ENCODE results near the gene SMO. TPM values are rescaled to one million over a fixed set of nuclear protein-coding genes. Genes with fewer than 3 reads are reported as not detected.

The SMO gene
- total RNA-seq, 4 donors from 2014 or later = 13.8 to 34.5 (median 18.1) TPM

DNA sequence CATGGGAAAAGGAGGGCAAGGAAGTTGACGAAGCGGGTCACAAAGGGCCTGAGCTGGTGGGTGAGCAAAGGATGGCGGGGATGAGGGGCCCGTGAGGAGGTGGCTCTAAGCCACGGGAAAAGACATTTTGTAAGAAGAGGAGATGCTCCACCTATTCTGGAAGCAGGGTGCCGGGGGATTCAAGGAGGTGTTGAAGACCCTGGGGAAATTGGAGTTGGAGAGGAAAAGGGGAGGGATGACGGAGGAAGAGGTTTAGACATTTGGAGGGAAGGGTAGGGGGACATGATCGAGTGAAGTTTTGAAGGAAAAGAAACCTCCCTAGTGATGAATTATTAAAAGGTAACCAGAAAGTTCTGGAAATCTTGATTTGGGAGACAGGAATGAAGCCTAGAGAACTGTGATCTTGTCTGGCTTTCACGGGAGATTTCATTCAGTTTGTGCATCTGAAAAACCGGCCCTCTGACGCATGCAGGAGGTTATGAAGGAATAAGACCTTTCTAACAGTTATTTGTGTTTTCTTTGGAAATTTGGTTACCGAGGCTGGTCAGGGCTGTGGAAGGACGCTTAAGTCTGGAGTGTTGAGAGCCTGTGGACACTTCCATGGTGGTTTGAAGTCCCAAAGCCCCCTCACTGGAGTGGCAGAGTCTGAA is 1.4 kb downstream of the SMO start:
- TF ChIP-seq POLR2AphosphoS5 (IDR thresholded peaks at IDR 0.05) (no peak), EP300 (IDR thresholded peaks at IDR 0.05) (no peak), POLR2A (IDR thresholded peaks at IDR 0.05) (no peak)
- TF ChIP-seq, protein P1, sequence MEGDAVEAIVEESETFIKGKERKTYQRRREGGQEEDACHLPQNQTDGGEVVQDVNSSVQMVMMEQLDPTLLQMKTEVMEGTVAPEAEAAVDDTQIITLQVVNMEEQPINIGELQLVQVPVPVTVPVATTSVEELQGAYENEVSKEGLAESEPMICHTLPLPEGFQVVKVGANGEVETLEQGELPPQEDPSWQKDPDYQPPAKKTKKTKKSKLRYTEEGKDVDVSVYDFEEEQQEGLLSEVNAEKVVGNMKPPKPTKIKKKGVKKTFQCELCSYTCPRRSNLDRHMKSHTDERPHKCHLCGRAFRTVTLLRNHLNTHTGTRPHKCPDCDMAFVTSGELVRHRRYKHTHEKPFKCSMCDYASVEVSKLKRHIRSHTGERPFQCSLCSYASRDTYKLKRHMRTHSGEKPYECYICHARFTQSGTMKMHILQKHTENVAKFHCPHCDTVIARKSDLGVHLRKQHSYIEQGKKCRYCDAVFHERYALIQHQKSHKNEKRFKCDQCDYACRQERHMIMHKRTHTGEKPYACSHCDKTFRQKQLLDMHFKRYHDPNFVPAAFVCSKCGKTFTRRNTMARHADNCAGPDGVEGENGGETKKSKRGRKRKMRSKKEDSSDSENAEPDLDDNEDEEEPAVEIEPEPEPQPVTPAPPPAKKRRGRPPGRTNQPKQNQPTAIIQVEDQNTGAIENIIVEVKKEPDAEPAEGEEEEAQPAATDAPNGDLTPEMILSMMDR (IDR thresholded peaks at IDR 0.05) = no peak
- H3K27ac ChIP-seq = no peak overlapping the region
- H3K4me3 ChIP-seq = peak overlapping the region; percentile 88
- no peaks in the 10 kb centered on the region for H3K9me3 ChIP-seq
- H3K27me3 ChIP-seq = no peaks in the 10 kb centered on the region
- H3K4me1 ChIP-seq = peaks cover 40% of the 10 kb centered on the region
- H3K36me3 ChIP-seq = no peaks in the 10 kb centered on the region
- DNase-seq (ENCODE audit: low spot score in 2 of 2) = no peak
- WGBS = 37% methylated on average over 13 of the region's 13 CpGs

- Histone ChIP-seq H3K27me3 (no peaks in the 10 kb centered on the region), H3K4me1 (peaks cover 33% of the 10 kb centered on the region), H3K9me3 (no peaks in the 10 kb centered on the region), H3K27ac (no peak overlapping the region), H3K4me3 (no peak overlapping the region), H3K36me3 (no peaks in the 10 kb centered on the region)
- TF ChIP-seq POLR2AphosphoS5 (IDR thresholded peaks at IDR 0.05) (no peak), EP300 (IDR thresholded peaks at IDR 0.05) (no peak), POLR2A (IDR thresholded peaks at IDR 0.05) (no peak)
- TF ChIP-seq, protein P1 (IDR thresholded peaks at IDR 0.05) = no peak
- 48% methylated on average over 3 of the region's 3 CpGs for WGBS
- no peak for DNase-seq (ENCODE audit: low spot score in 2 of 2)
Measured at GRCh38 chr7:129191272-129191671, 2.8 kb downstream of the SMO start.

DNA sequence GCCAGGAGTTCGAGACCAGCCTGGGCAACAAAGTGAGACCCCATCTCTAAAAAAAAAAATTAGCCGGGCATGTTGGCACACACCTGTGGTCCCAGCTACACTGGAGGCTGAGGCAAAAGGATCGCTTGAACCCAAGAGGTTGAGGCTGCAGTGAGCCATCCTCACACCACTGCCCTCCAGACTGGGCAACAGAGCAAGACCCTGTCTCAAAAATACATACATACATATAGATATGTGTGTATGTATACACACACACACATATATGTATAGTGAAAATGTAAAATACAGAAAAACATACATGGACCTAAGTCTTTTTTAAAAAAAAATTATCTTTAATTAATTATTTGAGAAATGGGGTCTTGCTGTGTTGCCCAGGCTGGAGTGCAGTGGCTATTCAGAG is 5.5 kb downstream of the SMO start:
- H3K4me3 ChIP-seq = no peak overlapping the region
- WGBS = 100% methylated on average over 3 of the region's 3 CpGs
- H3K4me1 ChIP-seq = peaks cover 22% of the 10 kb centered on the region
- DNase-seq (ENCODE audit: low spot score in 2 of 2) = no peak
- no peaks in the 10 kb centered on the region for H3K9me3 ChIP-seq
- no peaks in the 10 kb centered on the region for H3K27me3 ChIP-seq
- TF ChIP-seq, protein P1 (IDR thresholded peaks at IDR 0.05) = no peak
- no peaks in the 10 kb centered on the region for H3K36me3 ChIP-seq
- H3K27ac ChIP-seq = no peak overlapping the region

DNA sequence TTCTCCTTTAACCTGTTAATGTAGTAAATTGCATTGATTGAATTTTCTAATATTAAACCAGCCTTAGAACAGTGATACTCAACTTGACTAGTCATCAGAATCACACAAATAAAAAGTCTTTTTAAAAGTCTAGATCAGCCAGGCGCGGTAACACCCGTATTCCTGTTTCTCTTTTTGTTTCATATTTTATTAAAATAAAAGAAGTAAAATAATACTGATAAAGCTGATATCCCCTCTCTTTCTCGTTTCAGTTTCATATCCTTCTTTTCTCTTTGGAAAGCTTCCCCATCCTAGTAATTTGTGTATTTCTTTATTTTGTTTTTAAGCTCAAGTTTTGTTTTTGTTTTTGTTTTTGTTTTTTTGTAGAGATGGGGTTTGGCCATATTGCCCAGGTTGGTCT is 9.3 kb downstream of the SMO start:
- no peak for TF ChIP-seq EP300 (IDR thresholded peaks at IDR 0.05)
- no peak for TF ChIP-seq POLR2A (IDR thresholded peaks at IDR 0.05)
- TF ChIP-seq, protein P1 (IDR thresholded peaks at IDR 0.05) = no peak
- no peak for TF ChIP-seq POLR2AphosphoS5 (IDR thresholded peaks at IDR 0.05)
- no peaks in the 10 kb centered on the region for H3K4me1 ChIP-seq
- H3K4me3 ChIP-seq = no peak overlapping the region
- no peak for DNase-seq (ENCODE audit: low spot score in 2 of 2)
- WGBS = 89% methylated on average over 4 of the region's 4 CpGs
- no peak overlapping the region for H3K27ac ChIP-seq
- no peaks in the 10 kb centered on the region for H3K36me3 ChIP-seq
- no peaks in the 10 kb centered on the region for H3K27me3 ChIP-seq
- H3K9me3 ChIP-seq = no peaks in the 10 kb centered on the region

DNA sequence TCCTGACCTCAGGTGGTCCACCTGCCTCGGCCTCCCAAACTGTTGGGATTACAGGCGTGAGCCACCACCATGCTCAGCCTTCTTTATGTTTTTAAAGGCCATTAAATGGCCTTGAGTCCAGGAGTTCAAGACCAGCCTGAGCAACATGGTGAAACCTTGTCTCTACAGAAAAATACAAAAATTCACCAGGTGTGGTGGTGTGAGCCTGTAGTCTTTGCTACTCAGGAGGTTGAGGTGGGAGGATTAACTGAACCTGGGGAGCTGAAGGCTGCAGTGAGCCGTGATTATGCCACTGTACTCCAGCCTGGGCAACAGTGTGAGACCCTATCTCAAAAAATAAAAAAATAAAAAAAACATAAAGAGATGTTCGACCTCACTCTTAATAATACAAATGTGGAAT is 11.0 kb downstream of the SMO start:
- no peaks in the 10 kb centered on the region for H3K4me1 ChIP-seq
- no peak for DNase-seq (ENCODE audit: low spot score in 2 of 2)
- no peaks in the 10 kb centered on the region for H3K27me3 ChIP-seq

More for the DNA sequence above, 11.0 kb downstream of the SMO start:
- Histone ChIP-seq H3K27ac (no peak overlapping the region), H3K36me3 (no peaks in the 10 kb centered on the region), H3K4me3 (no peak overlapping the region), H3K9me3 (no peaks in the 10 kb centered on the region)
- TF ChIP-seq POLR2A (IDR thresholded peaks at IDR 0.05) = no peak
- TF ChIP-seq EP300 (IDR thresholded peaks at IDR 0.05) = no peak
- no peak for TF ChIP-seq POLR2AphosphoS5 (IDR thresholded peaks at IDR 0.05)
- TF ChIP-seq, protein P1 (IDR thresholded peaks at IDR 0.05) = no peak
- 96% methylated on average over 4 of the region's 4 CpGs for WGBS
